HG03025 (cell line): ENCODE data around the gene TTLL8.

Experiments used
- ATAC-seq: cut with Tn5 transposase; IDR thresholded peaks from one replicate; pipeline ENCODE4 v1.9.1; 2021; ENCODE audit warnings: mild to moderate bottlenecking, moderate library complexity; ENCODE audit not compliant: unreplicated experiment, low FRiP score

Gene TTLL8

DNA sequence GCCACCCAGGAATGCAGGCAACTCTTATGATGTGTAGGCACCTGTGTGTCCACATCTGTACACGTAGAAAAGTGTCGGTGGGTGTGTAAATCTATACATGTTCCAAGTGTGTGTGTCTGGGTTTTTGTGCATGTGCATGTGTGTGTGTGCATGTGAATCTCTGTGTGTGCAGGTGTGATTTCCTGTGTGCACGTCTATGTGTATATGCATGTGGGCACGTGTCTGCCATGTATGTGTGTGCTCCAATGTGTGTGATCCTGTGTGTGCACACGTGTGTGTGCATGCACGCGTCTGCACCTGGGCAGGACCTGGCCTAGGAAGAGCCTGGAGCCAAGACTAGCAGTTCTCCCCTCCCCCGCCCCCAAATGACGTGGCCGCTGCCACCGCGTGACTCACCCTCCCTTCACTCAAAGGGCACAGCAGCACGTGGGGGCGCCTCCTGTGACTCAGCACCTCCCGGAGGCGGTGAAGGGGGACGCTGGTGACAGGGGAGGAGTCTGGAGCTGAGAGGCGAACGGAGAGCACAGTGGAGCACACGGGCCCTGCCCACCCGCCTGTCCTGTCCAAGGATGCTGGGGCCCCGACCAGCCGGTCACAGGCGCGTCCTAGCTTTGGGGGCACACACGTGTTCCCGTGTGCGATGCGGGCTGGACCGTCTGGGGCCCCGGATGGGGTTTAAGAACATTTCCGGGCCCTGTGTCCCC, 87.4 kb downstream of the TTLL8 start:
- ATAC-seq, result peak; percentile 41

DNA sequence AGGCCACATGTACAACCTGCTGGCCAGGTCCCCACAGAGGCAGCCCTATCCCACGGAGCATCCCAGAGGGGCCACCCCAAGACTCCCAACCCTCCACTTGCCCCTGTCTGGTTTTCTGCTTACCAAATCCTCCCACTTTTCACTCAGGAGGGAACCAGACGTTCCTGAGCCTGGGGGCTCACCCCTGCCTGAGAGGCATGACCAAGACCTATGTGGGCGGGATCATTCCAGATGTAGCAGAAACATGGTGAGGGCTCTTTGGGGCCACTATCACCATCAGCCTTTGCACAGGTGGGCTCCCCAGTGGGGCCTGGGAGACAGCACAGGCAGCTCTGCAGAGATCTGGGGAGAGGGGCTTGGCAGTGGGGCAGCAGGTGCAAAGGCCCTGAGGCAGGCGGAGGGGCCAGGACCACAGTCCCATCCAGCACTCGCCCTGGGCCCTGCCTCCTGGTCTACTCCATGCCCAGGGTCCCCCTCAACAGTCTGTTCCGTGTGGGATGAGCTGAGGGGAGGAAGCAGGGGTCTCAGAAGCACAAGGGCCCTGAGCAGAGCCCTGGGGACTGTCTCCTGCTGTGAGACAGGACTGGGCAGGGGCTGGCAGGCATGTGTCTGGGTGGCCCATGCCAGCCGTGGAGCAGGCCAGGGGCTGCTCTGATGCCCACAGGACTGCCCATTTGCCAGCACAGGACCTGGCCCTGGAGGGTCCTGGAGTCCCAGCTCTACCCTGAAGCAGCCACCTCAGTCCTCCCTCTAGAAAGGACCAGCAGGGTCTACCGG, 88.2 kb downstream of the TTLL8 start:
- no peak for ATAC-seq

DNA sequence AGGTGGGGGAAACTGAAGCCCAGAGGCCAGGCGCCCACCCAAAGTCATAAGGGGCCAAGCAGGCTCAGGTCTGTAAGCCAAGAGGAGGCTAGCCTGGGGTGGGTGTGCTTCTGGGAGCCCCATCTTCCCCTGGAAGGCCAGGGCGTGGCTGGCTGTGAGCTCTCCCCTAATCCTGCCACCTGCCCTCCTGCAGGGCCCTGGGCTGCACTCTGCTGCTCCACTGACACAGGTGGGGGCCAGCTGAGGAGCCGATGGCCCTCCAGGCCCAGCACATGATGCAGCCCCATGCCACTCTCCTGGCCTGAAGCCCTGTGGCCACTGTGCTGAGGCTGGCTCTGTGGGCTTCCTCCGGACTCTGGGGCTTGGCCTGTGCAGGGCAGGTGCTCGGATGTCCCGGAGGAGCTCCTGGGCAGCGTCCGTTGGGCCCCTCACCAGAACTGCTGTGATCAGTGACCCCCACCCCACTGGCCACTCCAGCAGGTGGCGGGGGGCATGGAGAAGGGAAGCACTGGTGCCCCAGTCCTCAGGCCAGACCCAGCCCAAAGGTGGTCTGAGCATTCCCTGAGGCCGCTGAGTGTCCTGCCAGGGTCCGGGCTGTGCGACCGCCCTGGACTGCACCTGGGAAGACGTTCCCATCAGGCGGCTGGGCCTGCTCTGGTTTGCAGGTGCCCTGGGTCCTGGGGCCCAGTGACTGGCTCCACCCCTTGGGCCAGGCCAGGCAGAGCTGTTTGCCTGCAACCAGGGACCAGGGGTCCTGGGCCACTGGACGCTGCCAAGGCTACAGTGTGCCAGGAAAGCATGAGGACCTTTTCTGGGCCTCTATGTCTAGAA, 89.1 kb downstream of the TTLL8 start:
- ATAC-seq, result no peak
